GM18526 (cell line): ENCODE results near the gene MRAP.

Experiments
- POLR2A ChIP-seq: IDR thresholded peaks from 3 replicates; pipeline ENCODE4 v1.6.1; 2011; ENCODE audit not compliant: insufficient read length; ENCODE audit errors: extremely low read depth

The MRAP gene

DNA sequence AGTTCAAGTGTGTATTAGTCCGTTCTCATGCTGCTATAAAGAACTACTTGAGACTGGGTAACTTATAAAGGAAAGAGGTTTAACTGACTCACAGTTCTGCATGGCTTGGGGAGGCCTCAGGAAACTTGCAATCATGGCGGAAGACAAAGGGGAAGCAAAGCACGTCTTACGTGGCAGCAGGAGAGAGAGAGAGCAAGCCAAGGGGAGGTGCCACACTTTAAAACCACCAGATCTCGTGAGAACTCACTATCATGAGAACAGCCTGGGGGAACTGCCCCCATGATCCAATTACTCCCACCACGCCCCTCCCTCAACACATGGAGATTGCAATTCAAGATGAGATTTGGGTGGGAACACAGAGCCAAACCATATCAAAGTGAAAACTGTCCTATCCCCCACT lies 15.7 kb upstream of the MRAP start:
- no peak for TF ChIP-seq POLR2A

GRCh38 chr21:32285476-32285875 lies 13.2 kb upstream of the MRAP start:
- no peak for TF ChIP-seq POLR2A

GRCh38 chr21:32297449-32297848 lies 1.2 kb upstream of the MRAP start:
- no peak for TF ChIP-seq POLR2A

DNA sequence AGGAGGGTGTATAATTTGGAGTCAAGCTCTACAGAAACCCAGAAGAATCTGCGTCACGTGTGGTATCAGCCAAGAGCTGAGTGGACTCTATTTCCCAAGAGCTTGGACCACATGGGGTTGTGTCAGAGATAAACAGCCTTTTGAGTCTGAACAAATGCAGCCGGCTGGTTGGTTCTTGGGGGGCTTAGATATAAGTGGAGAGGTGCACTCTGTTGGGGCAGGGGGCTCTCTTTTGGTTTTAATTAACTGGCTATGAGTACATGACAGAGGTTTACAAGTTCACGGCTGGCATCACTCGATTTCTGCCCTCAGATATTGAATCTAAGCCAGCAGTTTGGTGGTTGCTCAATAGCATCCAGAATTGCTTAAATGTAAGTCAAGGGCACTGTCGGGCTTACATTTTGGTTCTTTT lies 501 bp upstream of the MRAP start:
- TF ChIP-seq POLR2A = no peak

GRCh38 chr21:32299695-32300094 lies 1.0 kb downstream of the MRAP start:
- TF ChIP-seq POLR2A = no peak

DNA sequence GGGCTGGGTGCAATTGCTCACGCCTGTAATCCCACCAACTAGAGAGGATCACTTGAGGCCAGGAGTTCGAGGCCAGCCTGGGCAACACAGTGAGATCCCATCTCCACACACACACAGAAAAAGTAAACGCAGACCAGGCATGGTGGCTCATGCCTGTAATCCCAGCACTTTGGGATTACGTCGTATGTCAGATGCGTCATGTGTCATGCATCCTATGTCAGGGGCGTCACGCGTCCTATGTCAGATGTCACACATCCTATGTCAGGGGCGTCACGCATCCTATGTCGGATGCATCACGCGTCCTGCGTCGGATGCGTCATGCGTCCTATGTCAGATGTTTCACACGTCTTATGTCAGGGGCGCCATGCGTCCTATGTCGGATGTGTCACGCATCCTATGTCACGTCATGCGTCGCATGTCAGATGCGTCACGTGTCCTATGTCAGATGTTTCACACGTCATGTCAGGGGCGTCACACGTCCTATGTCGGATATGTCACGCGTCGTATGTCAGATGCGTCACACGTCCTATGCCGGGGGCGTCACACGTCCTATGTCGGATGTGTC lies 1.5 kb downstream of the MRAP start:
- TF ChIP-seq POLR2A = no peak

DNA sequence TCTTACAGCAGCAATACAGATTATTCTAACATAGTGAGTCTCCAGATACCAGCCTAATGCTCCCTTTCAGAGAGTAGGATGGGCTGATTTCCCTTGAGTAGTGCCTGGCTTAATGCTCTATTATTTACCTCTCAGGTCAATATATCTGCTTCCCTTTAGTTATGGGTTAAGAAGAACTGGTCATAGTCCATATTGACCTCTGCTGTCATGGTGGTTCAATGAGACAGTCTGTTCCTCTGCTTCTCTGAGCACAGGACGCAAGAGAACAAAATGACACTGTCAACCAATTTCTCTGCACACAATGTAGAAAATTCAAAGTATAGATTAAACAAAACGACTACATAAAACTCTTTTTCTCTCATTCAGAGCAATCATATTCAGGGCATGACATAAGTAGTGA lies 2.9 kb downstream of the MRAP start:
- TF ChIP-seq POLR2A = no peak

GRCh38 chr21:32302560-32302959 lies 3.9 kb downstream of the MRAP start:
- no peak for TF ChIP-seq POLR2A

- no peak for TF ChIP-seq POLR2A
Measured at GRCh38 chr21:32303385-32303784, 4.7 kb downstream of the MRAP start.

DNA sequence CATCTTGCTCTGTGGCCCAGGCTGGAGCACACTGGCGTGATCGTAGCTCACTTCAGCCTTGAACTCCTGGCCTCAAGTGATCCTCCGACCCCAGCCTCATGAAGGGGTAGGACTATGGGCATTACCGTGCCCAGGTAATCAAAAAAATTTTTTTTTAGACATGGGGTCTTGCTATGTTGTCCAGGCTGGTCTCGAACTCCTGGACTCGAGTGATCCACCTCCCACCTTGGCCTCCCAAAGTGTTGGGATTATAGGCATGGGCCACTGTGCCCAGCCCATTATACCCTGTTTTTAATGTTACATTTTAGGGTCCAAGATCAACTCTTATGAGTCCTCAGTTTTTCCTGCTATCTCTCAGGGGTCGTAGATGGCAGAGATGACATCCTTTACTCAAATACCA lies 6.3 kb downstream of the MRAP start:
- TF ChIP-seq POLR2A = no peak

GRCh38 chr21:32306021-32306780 lies 7.5 kb downstream of the MRAP start:
- no peak for TF ChIP-seq POLR2A

DNA sequence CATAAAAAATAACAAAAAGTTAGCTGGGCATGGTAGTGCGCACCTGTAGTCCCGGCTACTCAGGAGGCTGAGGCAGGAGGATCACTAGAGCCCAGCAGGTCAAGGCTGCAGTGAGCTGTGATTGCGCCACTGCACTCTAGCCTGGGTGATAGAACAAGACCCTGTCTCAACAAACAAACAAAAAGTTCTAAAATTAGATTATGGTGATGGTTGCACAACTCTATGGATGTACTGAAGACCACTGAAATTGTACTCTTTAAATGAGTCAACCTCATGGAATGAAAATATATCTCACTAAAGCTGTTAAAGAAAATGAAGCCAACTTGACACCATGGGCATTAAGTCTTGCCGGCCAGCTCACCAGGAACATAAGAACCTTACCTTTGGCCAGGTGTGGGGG lies 9.1 kb downstream of the MRAP start:
- no peak for TF ChIP-seq POLR2A

GRCh38 chr21:32308696-32309095 lies 10.0 kb downstream of the MRAP start:
- TF ChIP-seq POLR2A = no peak

DNA sequence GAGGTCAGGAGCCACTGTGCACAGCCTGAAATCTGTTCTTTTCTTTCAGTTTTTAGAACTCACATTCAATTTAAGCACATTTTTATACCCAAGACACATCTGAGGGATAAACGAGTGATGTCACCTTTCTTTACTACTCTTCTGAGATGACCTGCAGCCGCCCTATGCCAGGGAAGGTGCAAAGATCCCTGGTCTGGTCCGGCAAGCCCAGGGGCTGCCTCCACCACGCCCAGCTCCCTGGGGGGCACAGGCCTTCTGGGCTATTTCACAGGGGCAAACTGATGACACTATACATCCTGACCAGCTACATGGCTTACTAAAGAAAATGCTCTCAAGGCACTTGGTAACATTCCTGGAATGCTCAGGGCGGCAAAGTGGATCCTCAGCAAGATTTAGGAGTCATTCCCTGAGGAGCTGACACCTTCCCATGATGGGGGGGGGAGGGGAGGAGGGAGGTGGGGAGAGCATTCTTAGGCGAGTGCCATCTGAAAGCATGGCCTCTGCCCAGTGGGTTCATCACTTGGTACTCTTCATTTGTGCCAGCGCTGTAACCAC lies 11.3 kb downstream of the MRAP start:
- no peak for TF ChIP-seq POLR2A

DNA sequence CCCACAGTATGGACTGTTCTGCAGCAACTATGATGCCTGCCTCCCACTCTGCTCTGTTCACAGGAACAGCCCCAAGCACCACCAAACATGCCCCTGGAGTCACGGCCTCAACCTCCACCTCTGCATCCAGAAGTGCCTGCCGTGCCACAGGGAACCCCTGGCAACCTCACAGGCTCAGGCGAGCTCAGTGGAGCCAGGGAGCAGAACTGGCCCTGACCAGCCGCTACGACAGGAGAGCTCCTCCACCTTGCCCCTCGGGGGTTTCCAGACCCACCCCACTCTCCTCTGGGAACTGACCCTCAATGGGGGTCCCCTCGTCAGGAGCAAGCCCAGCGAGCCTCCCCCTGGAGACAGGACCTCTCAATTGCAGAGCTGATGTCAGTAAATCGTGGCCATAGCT lies 13.0 kb downstream of the MRAP start:
- TF ChIP-seq POLR2A = no peak

- no peak for TF ChIP-seq POLR2A
Measured at GRCh38 chr21:32312326-32312725, 13.7 kb downstream of the MRAP start.

GRCh38 chr21:32312976-32313375 lies 14.3 kb downstream of the MRAP start:
- no peak for TF ChIP-seq POLR2A

- no peak for TF ChIP-seq POLR2A
Measured at GRCh38 chr21:32314806-32315205, 16.2 kb downstream of the MRAP start.
